GM18505 (cell line): Measurements from ENCODE around the gene TFIP11.

Source experiments
- ATAC-seq: cut with Tn5 transposase; IDR thresholded peaks from one replicate; pipeline ENCODE4 v1.9.1; 2021; ENCODE audit not compliant: unreplicated experiment
- POLR2A ChIP-seq: IDR thresholded peaks from 4 replicates; pipeline ENCODE4 v1.6.1; 2011; ENCODE audit warnings: borderline replicate concordance; ENCODE audit not compliant: insufficient read depth, insufficient read length; ENCODE audit errors: extremely low read depth

TFIP11 gene

GRCh38 chr22:26453812-26454500 is 58.3 kb downstream of the TFIP11 start:
- no peak for TF ChIP-seq POLR2A
- ATAC-seq, result no peak

DNA sequence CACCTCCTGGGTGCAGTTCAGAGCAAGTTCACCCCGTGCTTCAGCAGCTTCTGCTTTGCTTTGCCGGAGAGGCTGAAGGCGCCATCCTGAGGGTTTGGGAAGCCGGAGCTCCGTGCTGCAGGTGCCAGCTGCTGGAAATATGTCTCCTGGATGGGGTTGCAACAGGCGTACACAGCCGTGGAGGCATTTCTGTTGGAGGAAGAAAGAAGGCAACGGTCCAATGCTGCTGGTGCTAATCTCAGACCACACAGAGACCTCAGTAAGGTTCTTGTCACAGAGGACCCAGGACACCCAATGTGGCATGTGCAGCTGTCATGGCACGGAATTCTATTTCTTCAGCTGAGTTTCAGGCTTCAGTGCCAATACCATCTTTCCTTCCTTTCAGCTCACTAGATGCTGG is 59.1 kb downstream of the TFIP11 start:
- no peak for TF ChIP-seq POLR2A
- ATAC-seq, result no peak

- no peak for TF ChIP-seq POLR2A
- ATAC-seq, result no peak
Measured at GRCh38 chr22:26452236-26453016, 59.8 kb downstream of the TFIP11 start.

DNA sequence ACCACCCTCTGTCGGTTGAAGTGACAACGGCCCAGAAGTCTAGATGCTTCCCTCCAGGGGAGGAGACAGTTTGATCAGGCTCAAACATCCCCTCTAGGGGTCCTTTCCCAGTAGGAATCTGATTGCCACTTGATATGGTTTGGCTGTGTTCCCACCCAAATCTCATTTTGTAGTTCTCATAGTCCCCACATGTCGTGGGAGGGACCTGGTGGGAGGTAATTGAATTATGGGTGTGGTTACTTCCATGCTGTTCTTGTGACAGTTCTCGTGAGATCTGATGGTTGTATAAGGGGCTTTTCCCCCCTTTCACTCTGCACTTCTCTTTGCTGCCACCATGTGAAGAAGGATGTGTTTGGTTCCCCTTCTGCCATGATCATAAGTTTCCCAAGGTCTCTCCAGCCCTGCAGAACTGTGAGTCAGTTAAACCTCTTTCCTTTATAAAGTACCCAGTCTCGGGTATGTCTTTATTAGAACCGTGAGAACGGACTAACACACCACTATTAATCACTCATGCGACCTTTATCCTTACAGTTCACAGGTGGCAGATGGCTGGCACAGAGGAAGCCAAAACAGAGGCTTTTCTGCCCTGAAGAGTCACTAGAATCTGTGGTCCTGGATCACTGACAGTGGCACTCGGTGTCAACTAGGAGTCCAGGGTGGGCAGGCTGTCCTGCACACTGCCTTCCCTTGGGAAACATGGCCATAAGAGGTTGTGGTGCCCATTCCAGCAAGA is 61.7 kb downstream of the TFIP11 start:
- no peak for TF ChIP-seq POLR2A
- no peak for ATAC-seq

DNA sequence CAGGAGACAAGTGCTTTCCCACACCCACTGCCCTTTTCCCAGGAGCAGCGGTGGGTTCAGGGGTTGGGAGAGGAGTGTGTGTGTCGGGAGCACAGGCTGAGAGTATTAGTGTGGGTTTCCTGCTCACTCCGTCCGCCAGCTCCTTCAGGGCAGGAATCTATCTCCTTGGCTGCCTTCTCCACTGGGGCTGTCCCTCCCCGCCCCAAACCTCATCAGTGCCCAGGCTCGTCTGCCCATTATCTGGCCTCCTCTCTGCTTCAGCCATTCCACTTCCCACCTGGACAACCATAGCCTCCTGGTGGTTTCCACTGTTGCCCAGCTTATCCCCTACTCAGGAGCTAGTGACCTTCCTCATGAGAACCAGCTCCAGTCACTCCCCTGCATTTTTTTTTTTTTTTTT is 63.3 kb downstream of the TFIP11 start:
- no peak for ATAC-seq
- no peak for TF ChIP-seq POLR2A

- no peak for TF ChIP-seq POLR2A
- ATAC-seq, result no peak
Measured at GRCh38 chr22:26448334-26448733, 63.9 kb downstream of the TFIP11 start.

GRCh38 chr22:26447584-26448329 is 64.5 kb downstream of the TFIP11 start:
- ATAC-seq, result no peak
- TF ChIP-seq POLR2A, result no peak

DNA sequence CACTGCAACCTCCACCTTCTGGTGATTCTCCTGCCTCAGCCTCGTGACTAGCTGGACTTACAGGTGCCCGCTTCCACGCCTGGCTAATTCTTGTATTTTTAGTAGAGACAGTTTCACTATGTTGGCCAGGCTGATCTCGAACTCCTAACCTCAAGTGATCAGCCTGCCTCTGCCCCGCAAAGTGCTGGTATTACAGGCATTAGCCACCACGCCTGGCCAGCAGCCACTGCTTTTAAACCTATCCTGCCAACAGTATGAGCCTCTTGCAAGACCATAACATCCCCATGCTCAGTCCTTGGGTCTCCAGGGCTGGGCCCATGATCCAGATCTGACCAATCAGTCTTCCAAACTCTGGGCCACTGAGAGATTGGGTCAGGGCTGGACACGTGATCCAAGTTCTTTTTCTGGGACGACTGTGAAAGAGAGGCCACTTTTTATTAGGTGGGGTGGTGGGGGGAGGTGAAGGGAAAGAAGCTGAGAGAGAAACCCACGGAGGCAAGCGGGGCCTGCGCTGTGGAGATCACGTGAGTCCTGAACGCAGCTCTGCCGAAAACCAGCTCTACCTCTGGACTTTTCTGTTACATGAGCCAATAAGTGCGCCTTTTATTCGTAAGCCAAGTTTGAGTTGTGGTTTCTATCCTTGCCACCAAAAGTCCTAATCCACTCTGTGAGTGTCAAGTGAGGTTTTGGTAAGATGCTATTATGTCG is 65.3 kb downstream of the TFIP11 start:
- TF ChIP-seq POLR2A, result no peak
- ATAC-seq, result no peak

DNA sequence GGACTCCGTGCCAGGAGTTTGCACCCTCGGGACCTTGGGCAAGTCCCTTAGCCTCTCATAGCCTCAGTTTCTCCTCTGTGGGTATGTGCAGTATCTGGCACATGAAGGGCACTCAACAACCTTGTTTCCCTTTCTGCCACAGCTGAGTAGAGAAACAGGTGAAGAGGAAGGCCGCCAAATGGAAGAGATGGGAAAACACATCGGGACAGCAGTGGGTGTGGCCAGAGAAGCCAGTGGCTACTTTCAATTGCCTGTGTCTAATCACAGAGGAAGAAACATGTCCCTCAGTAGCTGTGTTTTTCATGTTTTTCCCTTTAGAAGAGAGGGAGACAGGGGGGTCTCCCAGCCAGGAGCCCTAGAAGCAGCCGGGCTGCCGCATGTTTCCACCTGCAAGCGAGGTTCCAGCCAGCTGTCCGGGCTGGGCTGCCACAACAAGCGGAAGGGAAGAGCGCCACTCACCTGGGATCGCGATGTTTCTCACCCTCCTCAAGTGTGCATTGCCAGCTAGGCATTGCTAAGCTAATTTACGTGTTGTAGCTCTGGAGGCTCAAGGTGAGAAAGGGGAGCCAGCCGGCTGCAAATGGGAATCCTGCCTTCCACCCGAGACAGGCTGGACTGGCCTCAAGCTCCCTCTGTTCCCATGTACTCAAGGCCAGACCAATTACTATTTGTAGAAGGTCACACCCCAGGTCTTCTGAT is 66.5 kb downstream of the TFIP11 start:
- no peak for ATAC-seq
- TF ChIP-seq POLR2A, result no peak

DNA sequence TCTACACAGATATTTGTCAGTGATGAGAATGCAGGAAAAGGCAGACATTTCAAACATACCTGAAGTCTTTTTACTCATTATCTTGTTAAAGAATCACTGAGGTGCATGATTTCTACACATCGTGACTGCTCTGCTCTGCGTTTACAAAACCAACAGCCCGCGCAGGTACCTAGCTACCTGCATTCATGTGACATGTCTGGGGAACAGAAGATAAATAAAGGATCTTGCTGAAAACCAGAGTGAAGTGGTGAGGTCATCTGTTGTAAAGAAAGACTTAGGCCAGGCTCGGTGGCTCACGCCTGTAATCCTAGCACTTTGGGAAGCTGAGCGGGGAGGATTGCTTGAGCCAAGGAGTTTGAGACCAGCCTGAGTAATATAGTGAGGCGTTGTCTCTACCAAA is 67.5 kb downstream of the TFIP11 start:
- TF ChIP-seq POLR2A, result no peak
- ATAC-seq, result no peak

GRCh38 chr22:26443901-26444690 is 68.2 kb downstream of the TFIP11 start:
- no peak for TF ChIP-seq POLR2A
- no peak for ATAC-seq
